ENCODE data around the gene PRKCH.

PRKCH gene

GRCh38 chr14:61368114-61368710, 46.8 kb downstream of the PRKCH start:
- DNase-seq, result no peak

GRCh38 chr14:61368781-61369453, 47.5 kb downstream of the PRKCH start:
- DNase-seq, result no peak

GRCh38 chr14:61369454-61369810, 48.1 kb downstream of the PRKCH start:
- no peak for DNase-seq

GRCh38 chr14:61372379-61372778, 51.0 kb downstream of the PRKCH start:
- no peak for DNase-seq

- no peak for DNase-seq
These were observed 51.6 kb downstream of the PRKCH start for GRCh38 chr14:61372842-61373555.

- no peak for DNase-seq
These were observed 52.9 kb downstream of the PRKCH start for GRCh38 chr14:61374284-61374683.

GRCh38 chr14:61375218-61375617, 53.8 kb downstream of the PRKCH start:
- no peak for DNase-seq

- DNase-seq, result no peak
These were observed 54.9 kb downstream of the PRKCH start for GRCh38 chr14:61376314-61376713.

GRCh38 chr14:61377749-61378148, 56.4 kb downstream of the PRKCH start:
- no peak for DNase-seq

- DNase-seq, result no peak
These were observed 58.3 kb downstream of the PRKCH start for GRCh38 chr14:61379639-61380184.

- no peak for DNase-seq
These were observed 59.6 kb downstream of the PRKCH start for GRCh38 chr14:61380984-61381383.

GRCh38 chr14:61381553-61381952, 60.2 kb downstream of the PRKCH start:
- no peak for DNase-seq

GRCh38 chr14:61382842-61383241, 61.5 kb downstream of the PRKCH start:
- no peak for DNase-seq

- no peak for DNase-seq
These were observed 63.8 kb downstream of the PRKCH start for GRCh38 chr14:61385002-61385685.

- DNase-seq, result no peak
These were observed 64.9 kb downstream of the PRKCH start for GRCh38 chr14:61386173-61386772.

GRCh38 chr14:61387076-61387475, 65.7 kb downstream of the PRKCH start:
- no peak for DNase-seq

- DNase-seq, result no peak
These were observed 67.0 kb downstream of the PRKCH start for GRCh38 chr14:61388173-61388975.

GRCh38 chr14:61388976-61389576, 67.7 kb downstream of the PRKCH start:
- no peak for DNase-seq

- no peak for DNase-seq
These were observed 69.7 kb downstream of the PRKCH start for GRCh38 chr14:61391119-61391518.

- no peak for DNase-seq
These were observed 70.9 kb downstream of the PRKCH start for GRCh38 chr14:61392297-61392696.

GRCh38 chr14:61394542-61394941, 73.2 kb downstream of the PRKCH start:
- DNase-seq, result no peak
